ENCODE results near the gene TSPO. TPM values are rescaled to one million over a fixed set of nuclear protein-coding genes. Genes with fewer than 3 reads are reported as not detected.

Gene TSPO
- polyA plus RNA-seq, 1 donor: 17.5 TPM

GRCh38 chr22:43177479-43177878 lies 26.1 kb downstream of the TSPO start:
- peaks cover 81% of the 10 kb centered on the region for H3K36me3 ChIP-seq (ENCODE audit: control insufficient read depth, insufficient read depth, low read length)
- WGBS (ENCODE audit: insufficient coverage, low lambda C conversion rate): no CpG with 5 or more reads among the region's 7 CpGs

DNA sequence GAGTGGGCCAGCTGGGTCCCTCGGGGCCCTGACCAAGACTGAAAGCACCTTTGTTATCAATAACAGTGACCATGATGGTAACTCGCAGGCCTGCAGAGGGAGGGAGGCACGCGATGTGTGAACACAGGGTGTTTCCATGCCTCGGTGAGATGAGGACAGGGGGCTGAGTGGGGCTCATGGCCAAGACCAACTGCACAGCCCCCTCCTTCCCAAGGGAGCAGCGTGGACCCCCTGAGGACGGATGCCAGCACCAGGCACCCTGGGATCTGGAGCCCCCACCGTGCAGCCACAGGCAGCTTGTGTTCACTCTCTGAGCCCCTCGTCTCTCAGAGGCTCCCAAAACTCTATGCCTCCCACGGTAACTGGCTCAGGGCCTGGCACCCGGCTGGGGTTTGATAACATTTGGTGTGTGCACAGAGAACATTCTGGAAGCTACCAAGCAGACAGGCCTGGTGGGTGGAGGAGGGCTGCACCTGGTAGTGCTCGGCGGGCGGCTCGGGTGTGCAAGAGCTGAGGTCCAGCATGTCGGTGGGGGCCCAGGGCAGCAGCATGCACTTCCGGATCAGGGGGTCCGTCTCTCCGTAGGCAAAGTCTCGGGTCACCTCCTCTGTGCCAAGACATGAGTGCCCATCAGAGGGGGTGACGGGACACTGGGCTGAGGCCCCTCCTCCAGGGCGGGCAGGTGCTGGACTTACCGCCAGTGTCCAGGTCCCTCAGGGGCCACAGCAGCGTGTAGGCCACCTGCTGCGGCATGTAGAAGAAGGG lies 28.0 kb downstream of the TSPO start:
- Histone ChIP-seq H3K36me3 (ENCODE audit: control insufficient read depth, insufficient read depth, low read length) (peaks cover 72% of the 10 kb centered on the region), H3K27me3 (ENCODE audit: control insufficient read depth, insufficient read depth, low read length) (no peaks in the 10 kb centered on the region), H3K9me3 (ENCODE audit: control insufficient read depth, low read depth, low read length) (no peaks in the 10 kb centered on the region), H3K27ac (ENCODE audit: low read length) (no peak overlapping the region), H3K4me1 (ENCODE audit: control insufficient read depth, insufficient read depth, low read length) (peaks cover 8% of the 10 kb centered on the region), H3K4me3 (ENCODE audit: low read length) (no peak overlapping the region)
- no CpG with 5 or more reads among the region's 25 CpGs for WGBS (ENCODE audit: insufficient coverage, low lambda C conversion rate)
- no peak for DNase-seq

More at GRCh38 chr22:43177479-43177878, 26.1 kb downstream of the TSPO start:
- Histone ChIP-seq H3K4me1 (ENCODE audit: control insufficient read depth, insufficient read depth, low read length) (no peaks in the 10 kb centered on the region), H3K4me3 (ENCODE audit: low read length) (no peak overlapping the region), H3K27me3 (ENCODE audit: control insufficient read depth, insufficient read depth, low read length) (no peaks in the 10 kb centered on the region), H3K27ac (ENCODE audit: low read length) (no peak overlapping the region), H3K9me3 (ENCODE audit: control insufficient read depth, low read depth, low read length) (no peaks in the 10 kb centered on the region)
- no peak for DNase-seq

DNA sequence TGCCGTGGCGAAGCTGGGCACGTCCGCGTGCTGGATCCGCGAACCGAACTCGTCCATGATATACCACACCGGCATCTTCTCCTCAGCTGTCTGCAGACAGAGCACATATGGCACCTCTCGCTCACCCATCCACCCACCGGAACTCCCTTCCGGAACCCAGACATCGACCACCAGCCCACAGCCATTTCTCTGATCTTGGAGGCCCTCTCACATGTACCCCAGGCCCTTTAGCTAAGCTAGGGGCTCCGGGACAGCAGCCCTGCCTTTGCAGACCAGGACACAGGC lies 28.5 kb downstream of the TSPO start:
- no peak overlapping the region for H3K4me3 ChIP-seq (ENCODE audit: low read length)

DNA sequence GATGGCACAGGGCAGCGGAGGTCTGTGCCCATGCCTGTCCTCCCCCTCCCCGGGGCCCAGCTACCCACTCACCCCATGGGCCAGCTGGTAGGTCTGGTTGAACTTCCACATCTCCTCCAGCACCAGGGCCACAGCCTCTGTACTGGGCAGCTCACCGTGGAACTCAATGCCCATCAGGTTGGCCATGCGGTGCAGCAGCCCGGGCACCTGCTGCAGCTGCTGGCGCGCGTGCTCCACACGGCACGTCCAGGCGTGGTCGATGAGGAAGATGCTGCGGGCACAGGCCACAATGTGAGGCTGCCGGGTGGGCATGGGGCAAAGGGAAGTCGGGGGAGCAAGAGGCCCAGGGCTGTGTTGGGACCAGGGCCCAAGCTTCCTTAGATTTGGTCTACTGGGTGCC lies 29.3 kb downstream of the TSPO start:
- WGBS (ENCODE audit: insufficient coverage, low lambda C conversion rate): no CpG with 5 or more reads among the region's 15 CpGs
- Histone ChIP-seq H3K36me3 (ENCODE audit: control insufficient read depth, insufficient read depth, low read length) (peaks cover 59% of the 10 kb centered on the region), H3K4me3 (ENCODE audit: low read length) (no peak overlapping the region)

More for the DNA sequence above, 28.5 kb downstream of the TSPO start:
- H3K4me1 ChIP-seq (ENCODE audit: control insufficient read depth, insufficient read depth, low read length): peaks cover 8% of the 10 kb centered on the region
- peaks cover 67% of the 10 kb centered on the region for H3K36me3 ChIP-seq (ENCODE audit: control insufficient read depth, insufficient read depth, low read length)
- WGBS (ENCODE audit: insufficient coverage, low lambda C conversion rate): no CpG with 5 or more reads among the region's 15 CpGs
- H3K27me3 ChIP-seq (ENCODE audit: control insufficient read depth, insufficient read depth, low read length): no peaks in the 10 kb centered on the region
- no peak for DNase-seq
- no peak overlapping the region for H3K27ac ChIP-seq (ENCODE audit: low read length)
- no peaks in the 10 kb centered on the region for H3K9me3 ChIP-seq (ENCODE audit: control insufficient read depth, low read depth, low read length)

GRCh38 chr22:43181321-43182076 lies 30.1 kb downstream of the TSPO start:
- H3K4me3 ChIP-seq (ENCODE audit: low read length): no peak overlapping the region
- H3K36me3 ChIP-seq (ENCODE audit: control insufficient read depth, insufficient read depth, low read length): peaks cover 53% of the 10 kb centered on the region
- no peak for DNase-seq
- H3K4me1 ChIP-seq (ENCODE audit: control insufficient read depth, insufficient read depth, low read length): peaks cover 14% of the 10 kb centered on the region
- H3K9me3 ChIP-seq (ENCODE audit: control insufficient read depth, low read depth, low read length): no peaks in the 10 kb centered on the region
- no peak overlapping the region for H3K27ac ChIP-seq (ENCODE audit: low read length)
- H3K27me3 ChIP-seq (ENCODE audit: control insufficient read depth, insufficient read depth, low read length): no peaks in the 10 kb centered on the region
- 100% methylated on average over 1 of the region's 13 CpGs for WGBS (ENCODE audit: insufficient coverage, low lambda C conversion rate)

More for the DNA sequence above, 29.3 kb downstream of the TSPO start:
- Histone ChIP-seq H3K27ac (ENCODE audit: low read length) (no peak overlapping the region), H3K4me1 (ENCODE audit: control insufficient read depth, insufficient read depth, low read length) (peaks cover 10% of the 10 kb centered on the region), H3K9me3 (ENCODE audit: control insufficient read depth, low read depth, low read length) (no peaks in the 10 kb centered on the region), H3K27me3 (ENCODE audit: control insufficient read depth, insufficient read depth, low read length) (no peaks in the 10 kb centered on the region)
- DNase-seq: no peak

GRCh38 chr22:43182118-43182517 lies 30.8 kb downstream of the TSPO start:
- WGBS (ENCODE audit: insufficient coverage, low lambda C conversion rate): no CpG with 5 or more reads among the region's 10 CpGs

DNA sequence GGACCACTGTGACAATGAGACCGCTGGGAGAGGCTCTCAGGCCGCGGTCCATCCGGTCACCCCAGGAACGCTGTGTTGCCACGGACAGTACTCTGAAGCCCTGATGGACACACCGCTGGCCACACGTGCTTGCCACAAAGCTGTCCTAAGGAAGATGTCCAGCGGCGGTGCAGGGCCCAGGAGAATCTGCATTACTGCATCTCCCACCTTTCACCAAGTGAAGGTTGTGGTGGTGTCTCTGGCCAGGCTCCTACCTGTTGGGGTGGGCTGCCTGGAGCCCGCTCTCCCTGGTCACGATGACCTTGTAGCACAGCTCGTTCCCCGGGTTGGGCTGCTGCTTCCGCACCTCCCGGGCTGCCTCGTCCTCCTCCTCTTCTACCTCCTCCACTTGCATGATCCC lies 31.4 kb downstream of the TSPO start:
- Histone ChIP-seq H3K27ac (ENCODE audit: low read length) (no peak overlapping the region), H3K9me3 (ENCODE audit: control insufficient read depth, low read depth, low read length) (peaks cover 2% of the 10 kb centered on the region), H3K27me3 (ENCODE audit: control insufficient read depth, insufficient read depth, low read length) (no peaks in the 10 kb centered on the region), H3K36me3 (ENCODE audit: control insufficient read depth, insufficient read depth, low read length) (peaks cover 48% of the 10 kb centered on the region), H3K4me1 (ENCODE audit: control insufficient read depth, insufficient read depth, low read length) (peaks cover 14% of the 10 kb centered on the region), H3K4me3 (ENCODE audit: low read length) (no peak overlapping the region)
- no CpG with 5 or more reads among the region's 17 CpGs for WGBS (ENCODE audit: insufficient coverage, low lambda C conversion rate)
- DNase-seq: no peak

More at GRCh38 chr22:43182118-43182517, 30.8 kb downstream of the TSPO start:
- no peaks in the 10 kb centered on the region for H3K9me3 ChIP-seq (ENCODE audit: control insufficient read depth, low read depth, low read length)
- peaks cover 14% of the 10 kb centered on the region for H3K4me1 ChIP-seq (ENCODE audit: control insufficient read depth, insufficient read depth, low read length)
- H3K27ac ChIP-seq (ENCODE audit: low read length): no peak overlapping the region
- DNase-seq: no peak
- H3K4me3 ChIP-seq (ENCODE audit: low read length): no peak overlapping the region
- peaks cover 52% of the 10 kb centered on the region for H3K36me3 ChIP-seq (ENCODE audit: control insufficient read depth, insufficient read depth, low read length)
- no peaks in the 10 kb centered on the region for H3K27me3 ChIP-seq (ENCODE audit: control insufficient read depth, insufficient read depth, low read length)

GRCh38 chr22:43183496-43184277 lies 32.3 kb downstream of the TSPO start:
- peak in 1 of 2 donors; percentile 14 for DNase-seq
- Histone ChIP-seq H3K4me3 (ENCODE audit: low read length) (no peak overlapping the region), H3K9me3 (ENCODE audit: control insufficient read depth, low read depth, low read length) (peaks cover 2% of the 10 kb centered on the region), H3K27me3 (ENCODE audit: control insufficient read depth, insufficient read depth, low read length) (no peaks in the 10 kb centered on the region), H3K4me1 (ENCODE audit: control insufficient read depth, insufficient read depth, low read length) (peaks cover 14% of the 10 kb centered on the region), H3K36me3 (ENCODE audit: control insufficient read depth, insufficient read depth, low read length) (peaks cover 42% of the 10 kb centered on the region), H3K27ac (ENCODE audit: low read length) (peak overlapping the region; percentile 43)
- no CpG with 5 or more reads among the region's 12 CpGs for WGBS (ENCODE audit: insufficient coverage, low lambda C conversion rate)

DNA sequence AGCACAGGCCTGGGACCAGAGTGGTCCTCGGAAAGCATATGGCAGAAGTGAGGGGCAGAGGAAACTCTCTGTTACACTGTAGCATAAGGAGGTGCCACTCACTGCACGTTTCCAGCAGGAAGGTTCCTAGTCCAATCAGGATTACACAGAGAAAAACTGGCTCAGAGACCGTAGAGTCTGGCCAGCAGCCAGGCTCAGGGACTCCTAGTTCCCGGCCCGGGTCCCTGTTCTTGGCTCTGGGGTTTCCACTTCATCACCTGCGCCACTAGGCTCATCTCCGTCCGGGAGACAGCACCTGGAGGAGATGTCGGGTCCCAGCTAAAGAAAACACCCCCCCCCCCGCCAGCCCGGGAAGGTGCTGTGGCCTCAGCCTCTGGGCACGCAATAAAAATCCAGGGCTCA lies 34.5 kb downstream of the TSPO start:
- peaks cover 2% of the 10 kb centered on the region for H3K9me3 ChIP-seq (ENCODE audit: control insufficient read depth, low read depth, low read length)
- H3K4me1 ChIP-seq (ENCODE audit: control insufficient read depth, insufficient read depth, low read length): peaks cover 14% of the 10 kb centered on the region
- DNase-seq: peak in 1 of 2 donors; percentile 58
- H3K27ac ChIP-seq (ENCODE audit: low read length): no peak overlapping the region
- H3K27me3 ChIP-seq (ENCODE audit: control insufficient read depth, insufficient read depth, low read length): peaks cover 4% of the 10 kb centered on the region
- no CpG with 5 or more reads among the region's 12 CpGs for WGBS (ENCODE audit: insufficient coverage, low lambda C conversion rate)
- peak overlapping the region; percentile 66 for H3K4me3 ChIP-seq (ENCODE audit: low read length)
- H3K36me3 ChIP-seq (ENCODE audit: control insufficient read depth, insufficient read depth, low read length): peaks cover 21% of the 10 kb centered on the region
